CD14-positive monocyte (primary cell): ENCODE data around the gene SLC10A7. TPM values are rescaled to one million over a fixed set of nuclear protein-coding genes. Genes with fewer than 3 reads are reported as not detected.

Experiments
- DNase-seq, 3 donors: peaks; one replicate each; pipeline ENCODE4 v3.0.0-alpha.2; 2011 to 2022
- H2AFZ ChIP-seq: 2 replicates; pipeline ENCODE4 v1.6.0; 2012; ENCODE audit warnings: mild to moderate bottlenecking, low read depth, low read length, inconsistent platforms; ENCODE audit not compliant: insufficient read depth, poor library complexity, severe bottlenecking
- H3K27ac ChIP-seq, 2 donors: 1 replicate in 1 of 2; 2 replicates in 1 of 2; pipeline ENCODE4 v1.5.1; 2012 to 2013; ENCODE audit warnings: low read length in 2 of 2, control low read depth in 1 of 2, inconsistent platforms in 1 of 2, low read depth in 1 of 2, mild to moderate bottlenecking in 1 of 2
- H3K27me3 ChIP-seq, 2 donors: one replicate each; pipeline versions ENCODE4 v1.6.0 to v1.6.1; 2011 to 2013; ENCODE audit warnings: low read length in 2 of 2; ENCODE audit not compliant: control insufficient read depth in 2 of 2, insufficient read depth in 2 of 2
- H3K36me3 ChIP-seq, 2 donors: replicated peaks in 1 of 2; 1 replicate in 1 of 2; 2 replicates in 1 of 2; pipeline versions ENCODE4 v1.5.1 to v1.6.1; 2012 to 2013; ENCODE audit warnings: low read length in 2 of 2, control low read depth in 1 of 2, inconsistent platforms in 1 of 2, mild to moderate bottlenecking in 1 of 2; ENCODE audit not compliant: insufficient read depth in 2 of 2, control insufficient read depth in 1 of 2
- H3K4me1 ChIP-seq, 2 donors: 1 replicate in 1 of 2; 2 replicates in 1 of 2; pipeline versions ENCODE4 v1.5.1 to v1.6.1; 2012 to 2013; ENCODE audit warnings: low read length in 2 of 2, control low read depth in 1 of 2, inconsistent platforms in 1 of 2, mild to moderate bottlenecking in 1 of 2, moderate library complexity in 1 of 2; ENCODE audit not compliant: insufficient read depth in 2 of 2, control insufficient read depth in 1 of 2
- H3K4me2 ChIP-seq: replicated peaks from 2 replicates; pipeline ENCODE3; 2012; ENCODE audit warnings: low read length, moderate library complexity, mild to moderate bottlenecking; ENCODE audit not compliant: poor library complexity, severe bottlenecking; ENCODE audit errors: extremely low read depth
- H3K4me3 ChIP-seq, 3 experiments: fragments of 200-600 bp in 1 of 3; sonication (generic) in 1 of 3; replicated peaks in 1 of 3; 1 replicate in 2 of 3; 2 replicates in 1 of 3; pipeline ENCODE4 v1.5.1; 2011 to 2013; ENCODE audit warnings: low read length in 3 of 3, mild to moderate bottlenecking in 3 of 3, control low read depth in 2 of 3, low read depth in 2 of 3, inconsistent platforms in 1 of 3, moderate library complexity in 1 of 3
- H3K79me2 ChIP-seq: 2 replicates; pipeline ENCODE4 v1.6.0; 2012; ENCODE audit warnings: mild to moderate bottlenecking, control low read depth, inconsistent platforms, low read length, moderate library complexity; ENCODE audit not compliant: insufficient read depth
- H3K9ac ChIP-seq: 2 replicates; pipeline ENCODE4 v1.6.0; 2017; ENCODE audit warnings: low read length, mild to moderate bottlenecking; ENCODE audit not compliant: insufficient read depth, poor library complexity, severe bottlenecking
- H3K9me3 ChIP-seq, 2 donors: replicated peaks in 1 of 2; 1 replicate in 1 of 2; 2 replicates in 1 of 2; pipeline versions ENCODE4 v1.5.1 to v1.6.1; 2012 to 2013; ENCODE audit warnings: low read length in 2 of 2, control low read depth in 1 of 2; ENCODE audit not compliant: control insufficient read depth in 1 of 2, insufficient read depth in 1 of 2
- H4K20me1 ChIP-seq: 2 replicates; pipeline ENCODE4 v1.6.0; 2012; ENCODE audit warnings: mild to moderate bottlenecking, low read length, control low read depth, moderate library complexity; ENCODE audit not compliant: insufficient read depth
- H3K27ac Mint-ChIP-seq, 7 donors: one replicate each; pipeline ENCODE4 v1.8.0; 2020; ENCODE audit warnings: mild to moderate bottlenecking in 7 of 7, mixed read lengths in 7 of 7, moderate library complexity in 6 of 7, inconsistent platforms in 2 of 7
- H3K27me3 Mint-ChIP-seq, 3 donors: one replicate each; pipeline ENCODE4 v1.8.0; 2021 to 2022; ENCODE audit warnings: low read depth in 3 of 3, mild to moderate bottlenecking in 3 of 3, mixed read lengths in 3 of 3, moderate library complexity in 3 of 3, inconsistent platforms in 1 of 3
- H3K36me3 Mint-ChIP-seq, 2 donors: one replicate each; pipeline ENCODE4 v1.8.0; 2020; ENCODE audit warnings: mixed read lengths in 2 of 2, inconsistent platforms in 1 of 2, mild to moderate bottlenecking in 1 of 2
- H3K4me1 Mint-ChIP-seq: one replicate; pipeline ENCODE4 v1.8.0; 2020; ENCODE audit warnings: mild to moderate bottlenecking, mixed read lengths
- H3K4me3 Mint-ChIP-seq, 2 donors: one replicate each; pipeline ENCODE4 v1.8.0; 2020; ENCODE audit warnings: mild to moderate bottlenecking in 2 of 2, mixed read lengths in 2 of 2, moderate library complexity in 1 of 2
- H3K9me3 Mint-ChIP-seq, 7 donors: one replicate each; pipeline ENCODE4 v1.8.0; 2020 to 2022; ENCODE audit warnings: mixed read lengths in 7 of 7, mild to moderate bottlenecking in 6 of 7, moderate library complexity in 6 of 7, inconsistent platforms in 2 of 7
- WGBS: methylation state at CpG from one replicate; pipeline ENCODE4 v1.1.5; 2013; ENCODE audit warnings: missing lambda C conversion rate; ENCODE audit not compliant: insufficient coverage; 5-methylcytosine and 5-hydroxymethylcytosine counted together
- intact Hi-C, 2 donors: fragments of 100-400 bp; cut with micrococcal nuclease; formaldehyde crosslinking; loops; one replicate each; pipeline versions ENCODE4 v1.15.0 to v1.15.1; 2023
- polyA plus RNA-seq, 3 donors: library from polyadenylated mRNA; depleted of rRNA in 1 of 3; unstranded in 2 of 3; stranded (reverse) in 1 of 3; fragments of 300-500 nt in 2 of 3; fragments of >200 nt in 1 of 3; fragmentation: Illumina TruSeq in 2 of 3; gene quantifications; 1 replicate in 2 of 3; 2 replicates in 1 of 3; pipeline ENCODE4 v1.2.3, GENCODE V29; 2012 to 2021
- TF ChIP-seq, protein P1 (sequence below): fragments of 200-600 bp; IDR thresholded peaks from one replicate; pipeline ENCODE4 v1.8.0; 2022; ENCODE audit warnings: antibody characterized with exemption, mild to moderate bottlenecking

SLC10A7 gene
- polyA plus RNA-seq, 3 donors, result 6.6 to 8.3 (median 6.8) TPM

DNA sequence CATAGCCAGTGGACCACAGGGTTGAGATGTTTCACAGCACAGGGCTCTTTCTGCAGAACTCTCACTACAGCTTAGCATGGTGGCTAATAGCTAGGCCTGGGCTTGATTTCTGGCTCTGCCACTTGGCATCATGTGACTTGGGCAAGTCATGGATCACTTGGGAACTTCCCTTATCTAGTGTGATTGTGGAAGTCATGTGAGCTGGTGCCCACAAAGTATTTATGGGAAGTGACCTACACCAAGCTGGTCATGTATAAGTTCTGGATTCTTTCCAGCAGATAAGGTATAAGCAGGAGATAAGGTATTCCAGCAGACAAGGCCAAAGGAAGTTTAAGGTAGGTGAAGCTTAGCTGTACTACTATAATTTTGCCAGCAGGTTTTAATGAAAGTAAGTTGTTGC lies 246.4 kb downstream of the SLC10A7 start:
- Mint-ChIP-seq H3K9me3 (no peaks in the 10 kb centered on the region), H3K4me1 (peaks cover 6% of the 10 kb centered on the region), H3K36me3 (peaks cover 4 to 5% of the 10 kb centered on the region in 2 donors), H3K27me3 (no peaks in the 10 kb centered on the region), H3K4me3 (no peak overlapping the region), H3K27ac (no peak overlapping the region)
- TF ChIP-seq, protein P1, sequence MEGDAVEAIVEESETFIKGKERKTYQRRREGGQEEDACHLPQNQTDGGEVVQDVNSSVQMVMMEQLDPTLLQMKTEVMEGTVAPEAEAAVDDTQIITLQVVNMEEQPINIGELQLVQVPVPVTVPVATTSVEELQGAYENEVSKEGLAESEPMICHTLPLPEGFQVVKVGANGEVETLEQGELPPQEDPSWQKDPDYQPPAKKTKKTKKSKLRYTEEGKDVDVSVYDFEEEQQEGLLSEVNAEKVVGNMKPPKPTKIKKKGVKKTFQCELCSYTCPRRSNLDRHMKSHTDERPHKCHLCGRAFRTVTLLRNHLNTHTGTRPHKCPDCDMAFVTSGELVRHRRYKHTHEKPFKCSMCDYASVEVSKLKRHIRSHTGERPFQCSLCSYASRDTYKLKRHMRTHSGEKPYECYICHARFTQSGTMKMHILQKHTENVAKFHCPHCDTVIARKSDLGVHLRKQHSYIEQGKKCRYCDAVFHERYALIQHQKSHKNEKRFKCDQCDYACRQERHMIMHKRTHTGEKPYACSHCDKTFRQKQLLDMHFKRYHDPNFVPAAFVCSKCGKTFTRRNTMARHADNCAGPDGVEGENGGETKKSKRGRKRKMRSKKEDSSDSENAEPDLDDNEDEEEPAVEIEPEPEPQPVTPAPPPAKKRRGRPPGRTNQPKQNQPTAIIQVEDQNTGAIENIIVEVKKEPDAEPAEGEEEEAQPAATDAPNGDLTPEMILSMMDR, result no peak
- Histone ChIP-seq H3K27ac (no peak overlapping the region), H3K4me1 (peaks cover 5% of the 10 kb centered on the region in 2 donors), H3K79me2 (no peaks in the 10 kb centered on the region), H3K36me3 (peaks cover 0 to 4% of the 10 kb centered on the region in 2 donors), H3K4me2 (no peak overlapping the region), H3K4me3 (no peak overlapping the region), H3K9ac (no peak overlapping the region), H3K27me3 (no peaks in the 10 kb centered on the region), H3K9me3 (no peaks in the 10 kb centered on the region), H2AFZ (no peak overlapping the region), H4K20me1 (no peaks in the 10 kb centered on the region)
- peak in 2 of 3 donors; percentile 17 to 61 for DNase-seq
- intact Hi-C loops, result no loop called here

DNA sequence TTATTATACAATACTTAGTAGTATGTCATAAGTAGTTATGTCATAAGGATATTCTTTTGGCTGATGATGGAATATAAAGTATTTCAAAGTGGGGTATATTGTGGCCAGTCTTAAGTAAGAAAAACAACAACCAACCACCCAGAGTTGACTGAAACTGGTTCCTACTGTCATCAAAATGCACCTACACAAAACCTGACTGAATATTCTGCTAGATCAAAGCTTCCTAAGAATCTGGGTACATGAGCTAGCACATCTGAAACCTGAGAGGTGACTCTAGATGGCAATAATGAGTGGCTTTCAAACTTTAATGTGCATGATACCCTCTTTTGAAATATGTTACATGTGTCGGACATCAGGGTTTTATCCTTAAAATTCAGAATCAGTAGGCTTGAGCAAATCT lies 247.0 kb downstream of the SLC10A7 start:
- Histone ChIP-seq H4K20me1 (no peaks in the 10 kb centered on the region), H3K27me3 (no peaks in the 10 kb centered on the region), H3K9ac (no peak overlapping the region), H3K4me2 (no peak overlapping the region), H3K79me2 (no peaks in the 10 kb centered on the region), H3K27ac (no peak overlapping the region), H3K9me3 (no peaks in the 10 kb centered on the region), H3K4me3 (no peak overlapping the region), H2AFZ (no peak overlapping the region), H3K4me1 (peaks cover 5% of the 10 kb centered on the region in 2 donors), H3K36me3 (peaks cover 0 to 4% of the 10 kb centered on the region in 2 donors)
- TF ChIP-seq, protein P1, result no peak
- H3K4me3 Mint-ChIP-seq, result no peak overlapping the region
- WGBS, result no CpG with 5 or more reads among the region's 1 CpG
- H3K36me3 Mint-ChIP-seq, result peaks cover 4 to 5% of the 10 kb centered on the region in 2 donors
- H3K4me1 Mint-ChIP-seq, result peaks cover 6% of the 10 kb centered on the region
- intact Hi-C loops, result no loop called here
- DNase-seq, result no peak
- H3K27me3 Mint-ChIP-seq, result no peaks in the 10 kb centered on the region
- H3K9me3 Mint-ChIP-seq, result no peaks in the 10 kb centered on the region
- H3K27ac Mint-ChIP-seq, result no peak overlapping the region
